Right lobe of liver (tissue), 6 donors: Measurements from ENCODE around the gene ZNF804A. TPM values are rescaled to one million over a fixed set of nuclear protein-coding genes. Genes with fewer than 3 reads are reported as not detected.

Experiments used
- ATAC-seq, 4 donors: fragments of 200-7000 bp; cut with Tn5 transposase; one replicate each; pipeline ENCODE4 v1.9.1; 2020; ENCODE audit warnings: mild to moderate bottlenecking in 4 of 4, moderate library complexity in 4 of 4
- DNase-seq, 3 donors: peaks; one replicate each; pipeline ENCODE4 v3.0.0-alpha.2; 2020
- H3K27ac ChIP-seq, 3 donors: fragments of 200-600 bp; one replicate each; pipeline ENCODE4 v1.8.0; 2022
- H3K27me3 ChIP-seq, 2 donors: fragments of 200-600 bp; one replicate each; pipeline ENCODE4 v1.8.0; 2022
- H3K36me3 ChIP-seq, 4 donors: fragments of 200-600 bp; sonication (generic) in 1 of 4; one replicate each; pipeline versions ENCODE4 v1.5.1 to v1.8.0; 2017 to 2022; ENCODE audit warnings: control low read depth in 1 of 4
- H3K4me1 ChIP-seq, 4 donors: fragments of 200-600 bp; sonication (generic) in 1 of 4; one replicate each; pipeline versions ENCODE4 v1.5.1 to v1.8.0; 2017 to 2022; ENCODE audit warnings: control low read depth in 1 of 4
- H3K4me3 ChIP-seq, 3 donors: fragments of 200-600 bp; one replicate each; pipeline ENCODE4 v1.8.0; 2022
- H3K9me3 ChIP-seq, 4 donors: fragments of 200-600 bp; sonication (generic) in 1 of 4; one replicate each; pipeline versions ENCODE4 v1.5.1 to v1.8.0; 2017 to 2022; ENCODE audit warnings: control low read depth in 1 of 4
- POLR2A ChIP-seq: fragments of 450-650 bp; IDR thresholded peaks from one replicate; pipeline ENCODE4 v1.6.1; 2017; ENCODE audit warnings: antibody characterized with exemption, mild to moderate bottlenecking
- WGBS: methylation state at CpG from one replicate; pipeline ENCODE4 v1.1.6; 2018; ENCODE audit warnings: low coverage, low lambda C conversion rate; ENCODE audit not compliant: insufficient coverage; ENCODE audit errors: missing lambda C conversion rate; 5-methylcytosine and 5-hydroxymethylcytosine counted together
- intact Hi-C, 2 donors: fragments of 100-400 bp; cut with DNase I; formaldehyde crosslinking; loops; one replicate each; pipeline versions ENCODE4 v1.11.2 to v1.14.1; 2022
- total RNA-seq, 6 experiments: library from RNA; depleted of rRNA in 2 of 6; stranded (reverse); fragments of >200 nt in 2 of 6; fragmentation: NEBNext Ultra II Directional in 3 of 6; extraction: Animal tissue kit (Norgen Biotek cat#: 25700) in 3 of 6; gene quantifications; one replicate each; pipeline versions ENCODE4 v1.1.0 to v1.2.4, GENCODE V29; 2016 to 2023
- TF ChIP-seq, protein P1 (sequence below), 4 donors: fragments of 200-600 bp in 3 of 4; fragments of 450-650 bp in 1 of 4; IDR thresholded peaks; one replicate each; pipeline versions ENCODE4 v1.5.1 to v1.8.0; 2016 to 2022; ENCODE audit warnings: antibody characterized with exemption in 4 of 4, mild to moderate bottlenecking in 2 of 4
- donor health status: DM: no; HTN: yes; CAD: no.
- donor health status: DM: no; HTN: no; CAD: no.
- donor health status: DM: no; HTN: no; CAD: no.
- donor health status: DM: no; HTN: yes; CAD: no.
- donor health status: DM: no; HTN: yes; CAD: no.

ZNF804A gene
- total RNA-seq, 6 experiments from 2014 or later, result 0.06 to 0.30 (median 0.20) TPM; not detected in 3

DNA sequence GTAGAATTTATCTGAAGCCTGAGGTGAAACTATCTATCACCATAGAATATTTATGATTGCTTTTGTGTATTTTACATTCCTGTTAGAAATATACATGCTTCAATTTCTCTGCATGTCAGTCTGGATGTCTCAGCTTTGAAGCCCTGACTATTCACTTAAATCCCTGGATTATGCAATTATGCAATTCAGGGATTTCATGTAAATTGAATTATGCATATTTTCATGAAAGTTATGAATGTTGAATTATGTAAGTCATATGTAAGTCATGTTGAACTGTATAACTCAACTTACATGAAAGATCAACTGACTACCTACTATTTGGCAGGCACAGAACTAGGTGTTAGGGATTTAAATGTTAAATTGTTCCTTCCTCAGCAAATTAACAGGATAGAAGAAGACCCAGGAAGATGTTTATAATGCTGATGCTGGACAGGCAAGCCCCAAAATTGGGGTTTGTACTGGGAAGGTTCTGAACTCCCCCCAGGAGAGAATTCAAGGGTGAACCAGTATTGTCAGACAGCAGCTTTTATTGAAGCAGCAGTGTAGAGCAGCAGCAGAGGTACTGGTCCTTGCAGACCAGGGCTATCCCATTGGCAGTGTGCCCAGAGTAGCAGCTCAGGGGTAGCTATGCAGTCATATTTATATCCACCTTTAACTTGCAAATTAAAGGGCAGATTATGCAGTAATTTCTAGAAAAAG lies 236.5 kb downstream of the ZNF804A start:
- Histone ChIP-seq H3K27ac (no peak overlapping the region), H3K4me1 (no peaks in the 10 kb centered on the region), H3K27me3 (no peaks in the 10 kb centered on the region), H3K36me3 (no peaks in the 10 kb centered on the region), H3K4me3 (no peak overlapping the region), H3K9me3 (no peaks in the 10 kb centered on the region)
- ATAC-seq (no peak), DNase-seq (no peak)
- no peak for TF ChIP-seq POLR2A
- TF ChIP-seq, protein P1, sequence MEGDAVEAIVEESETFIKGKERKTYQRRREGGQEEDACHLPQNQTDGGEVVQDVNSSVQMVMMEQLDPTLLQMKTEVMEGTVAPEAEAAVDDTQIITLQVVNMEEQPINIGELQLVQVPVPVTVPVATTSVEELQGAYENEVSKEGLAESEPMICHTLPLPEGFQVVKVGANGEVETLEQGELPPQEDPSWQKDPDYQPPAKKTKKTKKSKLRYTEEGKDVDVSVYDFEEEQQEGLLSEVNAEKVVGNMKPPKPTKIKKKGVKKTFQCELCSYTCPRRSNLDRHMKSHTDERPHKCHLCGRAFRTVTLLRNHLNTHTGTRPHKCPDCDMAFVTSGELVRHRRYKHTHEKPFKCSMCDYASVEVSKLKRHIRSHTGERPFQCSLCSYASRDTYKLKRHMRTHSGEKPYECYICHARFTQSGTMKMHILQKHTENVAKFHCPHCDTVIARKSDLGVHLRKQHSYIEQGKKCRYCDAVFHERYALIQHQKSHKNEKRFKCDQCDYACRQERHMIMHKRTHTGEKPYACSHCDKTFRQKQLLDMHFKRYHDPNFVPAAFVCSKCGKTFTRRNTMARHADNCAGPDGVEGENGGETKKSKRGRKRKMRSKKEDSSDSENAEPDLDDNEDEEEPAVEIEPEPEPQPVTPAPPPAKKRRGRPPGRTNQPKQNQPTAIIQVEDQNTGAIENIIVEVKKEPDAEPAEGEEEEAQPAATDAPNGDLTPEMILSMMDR (IDR thresholded peaks at IDR 0.05), result no peak
- intact Hi-C loops, result no loop called here

DNA sequence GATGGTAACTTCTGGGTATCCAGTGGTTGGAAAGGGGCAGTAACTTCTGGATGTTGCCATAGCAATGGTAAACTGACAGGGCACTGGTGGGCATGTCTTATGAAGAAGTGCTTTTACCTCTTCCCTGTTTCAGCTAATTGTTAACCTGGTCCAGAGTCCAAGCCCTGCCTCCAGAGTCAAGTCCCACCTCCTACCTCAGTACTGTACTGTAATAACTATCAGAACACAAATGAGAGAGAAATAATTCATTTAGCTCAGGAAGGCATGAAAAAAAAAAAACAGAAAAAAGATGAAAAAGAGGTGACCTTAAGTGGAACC lies 237.0 kb downstream of the ZNF804A start:
- H3K27ac ChIP-seq, result no peak overlapping the region
- H3K27me3 ChIP-seq, result no peaks in the 10 kb centered on the region
- H3K4me1 ChIP-seq, result no peaks in the 10 kb centered on the region
- H3K9me3 ChIP-seq, result no peaks in the 10 kb centered on the region
- DNase-seq (no peak), ATAC-seq (no peak)
- TF ChIP-seq, protein P1 (IDR thresholded peaks at IDR 0.05), result no peak
- no peak for TF ChIP-seq POLR2A
- H3K36me3 ChIP-seq, result no peaks in the 10 kb centered on the region
- no peak overlapping the region for H3K4me3 ChIP-seq
- intact Hi-C loops, result no loop called here

DNA sequence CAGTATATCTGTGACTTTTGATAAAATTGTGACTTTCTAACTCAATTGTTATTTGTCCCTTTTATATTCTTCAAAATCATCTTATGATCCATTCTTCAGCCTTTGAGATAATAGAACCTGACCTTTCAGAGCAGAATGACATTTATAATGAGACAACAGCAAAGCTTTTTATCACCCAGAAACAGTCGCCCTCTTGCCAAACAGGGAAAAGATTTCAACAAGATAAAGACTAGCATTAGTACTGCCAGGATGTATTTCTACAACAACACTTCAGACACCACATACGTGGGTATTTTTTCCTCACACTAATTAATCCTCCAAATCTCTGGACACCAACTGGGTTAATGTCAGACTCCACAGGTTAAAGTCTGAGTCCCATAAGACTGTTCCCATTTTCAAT lies 249.0 kb downstream of the ZNF804A start:
- WGBS, result 23% methylated on average over 2 of the region's 2 CpGs
- no peak for ATAC-seq
- H3K9me3 ChIP-seq, result no peaks in the 10 kb centered on the region

DNA sequence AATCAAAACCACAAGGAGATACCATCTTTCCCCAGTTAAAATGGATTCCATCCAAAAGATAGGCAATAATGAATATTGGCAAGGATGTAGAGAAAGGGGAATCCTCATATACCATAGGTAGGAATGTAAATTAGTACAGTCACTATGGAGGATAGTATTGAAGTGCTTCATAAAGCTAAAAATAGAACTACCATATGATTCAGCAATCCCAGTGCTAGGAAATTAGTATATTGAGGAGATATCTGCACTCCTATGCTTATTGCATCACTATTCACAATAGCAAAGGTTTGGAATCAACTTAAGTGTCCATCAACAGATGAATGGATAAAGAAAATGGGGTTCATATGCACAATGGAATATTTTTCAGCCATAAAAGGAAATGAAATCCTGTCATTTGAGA lies 251.2 kb downstream of the ZNF804A start:
- Histone ChIP-seq H3K4me3 (no peak overlapping the region), H3K36me3 (no peaks in the 10 kb centered on the region), H3K27me3 (no peaks in the 10 kb centered on the region), H3K9me3 (no peaks in the 10 kb centered on the region), H3K27ac (no peak overlapping the region), H3K4me1 (no peaks in the 10 kb centered on the region)
- no peak for TF ChIP-seq POLR2A
- TF ChIP-seq, protein P1 (IDR thresholded peaks at IDR 0.05), result no peak
- DNase-seq (no peak), ATAC-seq (no peak)
- intact Hi-C loops, result no loop called here

More for the DNA sequence above, 249.0 kb downstream of the ZNF804A start:
- H3K4me3 ChIP-seq, result no peak overlapping the region
- no peaks in the 10 kb centered on the region for H3K27me3 ChIP-seq
- no peaks in the 10 kb centered on the region for H3K36me3 ChIP-seq
- TF ChIP-seq, protein P1 (IDR thresholded peaks at IDR 0.05), result no peak
- no peak for TF ChIP-seq POLR2A
- H3K4me1 ChIP-seq, result no peaks in the 10 kb centered on the region
- DNase-seq, result no peak
- intact Hi-C loops, result no loop called here
- H3K27ac ChIP-seq, result no peak overlapping the region

DNA sequence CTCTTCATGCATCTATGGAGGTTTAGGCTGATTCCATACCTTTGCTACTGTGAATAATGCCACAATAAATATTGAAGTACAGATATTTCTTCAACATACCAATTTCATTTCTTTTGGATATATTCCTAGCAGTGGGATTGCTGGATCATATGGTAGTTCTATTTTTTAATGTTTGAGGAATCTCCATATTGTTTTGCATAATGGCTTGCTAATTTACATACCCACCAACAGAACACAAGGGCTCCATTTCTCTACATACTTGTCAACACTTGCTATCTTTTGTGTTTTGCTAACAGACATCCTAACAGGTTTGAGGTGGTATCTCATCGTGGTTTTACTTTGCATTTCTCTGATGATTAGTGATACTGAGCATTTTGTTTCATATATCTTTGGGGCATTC lies 253.2 kb downstream of the ZNF804A start:
- WGBS, result 52% methylated on average over 1 of the region's 1 CpG
- no peaks in the 10 kb centered on the region for H3K27me3 ChIP-seq

More for the DNA sequence above, 253.2 kb downstream of the ZNF804A start:
- H3K4me1 ChIP-seq, result no peaks in the 10 kb centered on the region
- intact Hi-C loops, result no loop called here
- no peak overlapping the region for H3K4me3 ChIP-seq
- no peak overlapping the region for H3K27ac ChIP-seq
- DNase-seq (no peak), ATAC-seq (no peak)
- no peaks in the 10 kb centered on the region for H3K9me3 ChIP-seq
- no peak for TF ChIP-seq POLR2A
- TF ChIP-seq, protein P1 (IDR thresholded peaks at IDR 0.05), result no peak
- H3K36me3 ChIP-seq, result no peaks in the 10 kb centered on the region
